Measurements from ENCODE around the gene FOXM1. TPM values are rescaled to one million over a fixed set of nuclear protein-coding genes. Genes with fewer than 3 reads are reported as not detected.

FOXM1 gene
- total RNA-seq, 4 donors from 2014 or later, result 1.6 to 5.2 (median 2.2) TPM; not detected in 1

GRCh38 chr12:2845280-2845679, 31.7 kb downstream of the FOXM1 start:
- peak overlapping the region in 1 of 4 donors; percentile 30 for H3K27ac ChIP-seq
- in situ Hi-C loops (cut with MboI; ENCODE audit: low pct_ligation_motif_present in 1 of 4, low pct_unique_long_range_greater_than_20kb in 1 of 4, low sequenced_read_pairs in 3 of 4), result no loop called here

GRCh38 chr12:2844786-2845185, 32.2 kb downstream of the FOXM1 start:
- H3K27ac ChIP-seq, result peak overlapping the region in 1 of 4 donors; percentile 30
- no peaks in the 10 kb centered on the region for H3K27me3 ChIP-seq
- H3K4me3 ChIP-seq, result no peak overlapping the region
- peaks cover 0 to 5% (median 0%) of the 10 kb centered on the region in 4 donors for H3K4me1 ChIP-seq
- no peaks in the 10 kb centered on the region for H3K36me3 ChIP-seq
- no peaks in the 10 kb centered on the region for H3K9me3 ChIP-seq
- in situ Hi-C loops (cut with MboI; ENCODE audit: low pct_ligation_motif_present in 1 of 4, low pct_unique_long_range_greater_than_20kb in 1 of 4, low sequenced_read_pairs in 3 of 4) (no loop called here), intact Hi-C loops (cut with DNase I; ENCODE audit: low total_unique reads) (no loop called here)
- DNase-seq, result no peak
- TF ChIP-seq EP300 (IDR thresholded peaks at IDR 0.05; ENCODE audit: low read depth), result no peak
- no peak for TF ChIP-seq POLR2AphosphoS5 (IDR thresholded peaks at IDR 0.05)
- no peak for TF ChIP-seq POLR2A (IDR thresholded peaks at IDR 0.05)
- no peak for TF ChIP-seq CTCF (IDR thresholded peaks at IDR 0.05)
- WGBS, 2 donors (ENCODE audit: low coverage in 1 of 2), result 82 to 89% methylated on average over 6 to 9 of the region's 9 CpGs

More at GRCh38 chr12:2845280-2845679, 31.7 kb downstream of the FOXM1 start:
- Histone ChIP-seq H3K9me3 (no peaks in the 10 kb centered on the region), H3K4me3 (no peak overlapping the region), H3K36me3 (no peaks in the 10 kb centered on the region), H3K27me3 (no peaks in the 10 kb centered on the region), H3K4me1 (peaks cover 0 to 10% (median 0%) of the 10 kb centered on the region in 4 donors)
- DNase-seq, result no peak
- intact Hi-C loops (cut with DNase I; ENCODE audit: low total_unique reads), result no loop called here
- TF ChIP-seq EP300 (IDR thresholded peaks at IDR 0.05; ENCODE audit: low read depth) (no peak), POLR2A (IDR thresholded peaks at IDR 0.05) (no peak), POLR2AphosphoS5 (IDR thresholded peaks at IDR 0.05) (no peak), CTCF (IDR thresholded peaks at IDR 0.05) (no peak)
- 56% methylated on average over 6 of the region's 6 CpGs; no CpG with 5 or more reads in 1 of the 2 donors for WGBS, 2 donors (ENCODE audit: low coverage in 1 of 2)

GRCh38 chr12:2842948-2843347, 34.0 kb downstream of the FOXM1 start:
- intact Hi-C loops (cut with DNase I; ENCODE audit: low total_unique reads) (no loop called here), in situ Hi-C loops (cut with MboI; ENCODE audit: low pct_ligation_motif_present in 1 of 4, low pct_unique_long_range_greater_than_20kb in 1 of 4, low sequenced_read_pairs in 3 of 4) (no loop called here)
- H3K4me1 ChIP-seq, result no peaks in the 10 kb centered on the region
- no peaks in the 10 kb centered on the region for H3K36me3 ChIP-seq
- H3K27me3 ChIP-seq, result no peaks in the 10 kb centered on the region
- peak overlapping the region in 2 of 4 donors; percentile 7 to 30 for H3K27ac ChIP-seq
- no peaks in the 10 kb centered on the region for H3K9me3 ChIP-seq
- DNase-seq, result no peak
- H3K4me3 ChIP-seq, result no peak overlapping the region
- TF ChIP-seq CTCF (IDR thresholded peaks at IDR 0.05) (no peak), POLR2A (IDR thresholded peaks at IDR 0.05) (no peak), POLR2AphosphoS5 (IDR thresholded peaks at IDR 0.05) (no peak), EP300 (IDR thresholded peaks at IDR 0.05; ENCODE audit: low read depth) (no peak)
- WGBS, 2 donors (ENCODE audit: low coverage in 1 of 2), result 84 to 90% methylated on average over 4 to 5 of the region's 5 CpGs

GRCh38 chr12:2841056-2841650, 35.8 kb downstream of the FOXM1 start:
- no peak for TF ChIP-seq POLR2A (IDR thresholded peaks at IDR 0.05)
- Histone ChIP-seq H3K4me1 (no peaks in the 10 kb centered on the region), H3K4me3 (no peak overlapping the region), H3K9me3 (no peaks in the 10 kb centered on the region), H3K27ac (no peak overlapping the region), H3K27me3 (no peaks in the 10 kb centered on the region), H3K36me3 (no peaks in the 10 kb centered on the region)
- WGBS, 2 donors (ENCODE audit: low coverage in 1 of 2), result 69 to 70% methylated on average over 3 to 9 of the region's 9 CpGs
- DNase-seq, result no peak
- intact Hi-C loops (cut with DNase I; ENCODE audit: low total_unique reads) (no loop called here), in situ Hi-C loops (cut with MboI; ENCODE audit: low pct_ligation_motif_present in 1 of 4, low pct_unique_long_range_greater_than_20kb in 1 of 4, low sequenced_read_pairs in 3 of 4) (no loop called here)

GRCh38 chr12:2836574-2836973, 40.4 kb downstream of the FOXM1 start:
- Histone ChIP-seq H3K27me3 (no peaks in the 10 kb centered on the region), H3K4me1 (peaks cover 0 to 13% (median 7%) of the 10 kb centered on the region in 4 donors), H3K27ac (no peak overlapping the region), H3K4me3 (no peak overlapping the region), H3K9me3 (no peaks in the 10 kb centered on the region), H3K36me3 (no peaks in the 10 kb centered on the region)
- intact Hi-C loops (cut with DNase I; ENCODE audit: low total_unique reads) (no loop called here), in situ Hi-C loops (cut with MboI; ENCODE audit: low pct_ligation_motif_present in 1 of 4, low pct_unique_long_range_greater_than_20kb in 1 of 4, low sequenced_read_pairs in 3 of 4) (no loop called here)
- no peak for DNase-seq
- TF ChIP-seq POLR2AphosphoS5 (IDR thresholded peaks at IDR 0.05), result no peak
- no peak for TF ChIP-seq EP300 (IDR thresholded peaks at IDR 0.05; ENCODE audit: low read depth)
- no peak for TF ChIP-seq POLR2A (IDR thresholded peaks at IDR 0.05)
- TF ChIP-seq CTCF (IDR thresholded peaks at IDR 0.05), result no peak
- WGBS, 2 donors (ENCODE audit: low coverage in 1 of 2), result 90 to 96% methylated on average over 6 to 8 of the region's 8 CpGs

Measured in transverse colon (tissue), 4 donors.